Endothelial cell of umbilical vein (primary cell): ENCODE results near the gene FBXO48. TPM values are rescaled to one million over a fixed set of nuclear protein-coding genes. Genes with fewer than 3 reads are reported as not detected.

Source experiments
- BruUV-seq: library from RNA; stranded (reverse); fragments of 400-500 nt; replicated peaks from 2 replicates; lab custom pipeline; 2021; lab: Mats Ljungman, UMichigan
- CTCF ChIA-PET: fragments of 300-600, 350-600 bp; sonication (Branson Sonifier 250); formaldehyde crosslinking; loops from one replicate; lab custom pipeline; 2021; ENCODE audit warnings: antibody characterized with exemption, inconsistent platforms; lab: Charles Lee
- POLR2A ChIA-PET: fragments of 300-600, 350-600 bp; sonication (Branson Sonifier 250); formaldehyde crosslinking; loops from one replicate; lab custom pipeline; 2021; ENCODE audit warnings: antibody characterized with exemption, inconsistent platforms; lab: Charles Lee
- DNase-seq: peaks from one replicate; pipeline ENCODE4 v3.0.0-alpha.2; 2011; ENCODE audit warnings: low read depth, low spot score
- FAIRE-seq: peaks from 2 replicates; lab custom pipeline; 2011; peaks lifted over from hg19 to GRCh38; lab: Jason Lieb, UNC
- H2AFZ ChIP-seq: 2 replicates; pipeline ENCODE4 v1.6.0; 2012; ENCODE audit warnings: low read depth, low read length, control low read depth, inconsistent platforms
- H3K27ac ChIP-seq: 2 replicates; pipeline ENCODE4 v1.5.1; 2011; ENCODE audit warnings: low read depth, mild to moderate bottlenecking, control low read depth, low read length, moderate library complexity; ENCODE audit not compliant: insufficient read depth
- H3K27me3 ChIP-seq, 2 experiments: 2 replicates each; pipeline versions ENCODE4 v1.6.0 to v1.6.1; 2011; ENCODE audit warnings: low read length in 2 of 2, mixed read lengths in 1 of 2; ENCODE audit not compliant: control insufficient read depth in 2 of 2, insufficient read depth in 2 of 2
- H3K36me3 ChIP-seq, 2 experiments: 2 replicates in 1 of 2; 3 replicates in 1 of 2; pipeline ENCODE4 v1.5.1; 2011; ENCODE audit warnings: low read length in 2 of 2, mild to moderate bottlenecking in 1 of 2, moderate library complexity in 1 of 2; ENCODE audit not compliant: control insufficient read depth in 2 of 2, insufficient read depth in 2 of 2; ENCODE audit errors: extremely low read depth in 1 of 2
- H3K4me1 ChIP-seq: 3 replicates; pipeline ENCODE4 v1.5.1; 2011; ENCODE audit warnings: mild to moderate bottlenecking, low read length; ENCODE audit not compliant: control insufficient read depth, insufficient read depth; ENCODE audit errors: extremely low read depth
- H3K4me2 ChIP-seq: 2 replicates; pipeline ENCODE4 v1.6.1; 2011; ENCODE audit warnings: low read length, control low read depth, mixed read lengths; ENCODE audit not compliant: insufficient read depth
- H3K4me3 ChIP-seq, 3 experiments: fragments of 200-600 bp in 1 of 3; sonication (generic), shearing (Covaris generic) in 1 of 3; replicated peaks in 1 of 3; 2 replicates each; pipeline ENCODE4 v1.5.1; 2011 to 2016; ENCODE audit warnings: control low read depth in 3 of 3, low read length in 3 of 3, mild to moderate bottlenecking in 2 of 3, inconsistent platforms in 1 of 3, low read depth in 1 of 3, moderate library complexity in 1 of 3; ENCODE audit not compliant: insufficient read depth in 1 of 3
- H3K79me2 ChIP-seq: 2 replicates; pipeline ENCODE4 v1.6.0; 2012; ENCODE audit warnings: low read length, inconsistent platforms; ENCODE audit not compliant: control insufficient read depth, insufficient read depth
- H3K9ac ChIP-seq: replicated peaks from 2 replicates; pipeline ENCODE3; 2011; ENCODE audit warnings: low read length, control low read depth; ENCODE audit not compliant: insufficient read depth; ENCODE audit errors: extremely low read depth
- H3K9me1 ChIP-seq: replicated peaks from 3 replicates; pipeline ENCODE4 v1.6.0; 2011; ENCODE audit warnings: mild to moderate bottlenecking, low read length; ENCODE audit not compliant: control insufficient read depth, insufficient read depth; ENCODE audit errors: extremely low read depth
- H3K9me3 ChIP-seq: replicated peaks from 2 replicates; pipeline ENCODE4 v1.5.1; 2012; ENCODE audit warnings: low read length, inconsistent platforms; ENCODE audit not compliant: control insufficient read depth, insufficient read depth
- H4K20me1 ChIP-seq: replicated peaks from 2 replicates; pipeline ENCODE3; 2011; ENCODE audit warnings: mild to moderate bottlenecking, low read length; ENCODE audit not compliant: control insufficient read depth, insufficient read depth; ENCODE audit errors: extremely low read depth
- GATA2 ChIP-seq: IDR thresholded peaks from 2 replicates; pipeline ENCODE4 v1.7.0; 2011; ENCODE audit warnings: low read depth, mild to moderate bottlenecking, moderate library complexity, mixed read lengths, low read length; ENCODE audit not compliant: insufficient read length, insufficient read depth
- POLR2A ChIP-seq: IDR thresholded peaks from 2 replicates; pipeline ENCODE4 v1.6.1; 2012; ENCODE audit warnings: low read depth, mild to moderate bottlenecking, control low read depth, low read length
- POLR2AphosphoS5 ChIP-seq: IDR thresholded peaks from 2 replicates; pipeline ENCODE4 v1.6.1; 2012; ENCODE audit warnings: low read depth, mild to moderate bottlenecking, control low read depth, low read length, moderate library complexity; ENCODE audit not compliant: insufficient read depth
- dilution Hi-C: fragments of 300-500 bp; cut with MboI; formaldehyde crosslinking; loops from one replicate; pipeline ENCODE4 v1.15.0; 2019; ENCODE audit warnings: low sequenced_read_pairs; ENCODE audit not compliant: extremely low pct_ligation_motif_present
- intact Hi-C: fragments of 100-400 bp; cut with micrococcal nuclease; formaldehyde crosslinking; loops from one replicate; pipeline ENCODE4 v1.10.0; 2022
- polyA plus RNA-seq, 4 experiments: library from polyadenylated mRNA; depleted of rRNA in 3 of 4; stranded (reverse) in 3 of 4; unstranded in 1 of 4; fragments of >200 nt; gene quantifications; 2 replicates each; pipeline versions ENCODE4 v1.2.1 to v1.2.3, GENCODE V29; 2011 to 2012; ENCODE audit warnings: missing spikeins in 1 of 4
- total RNA-seq: library from RNA; stranded (reverse); gene quantifications from 2 replicates; pipeline ENCODE4 v1.2.3, GENCODE V29; 2021
- TF ChIP-seq, protein P1 (sequence below), 2 donors: IDR thresholded peaks; 1 replicate in 1 of 2; 2 replicates in 1 of 2; pipeline ENCODE4 v1.5.1; 2011; ENCODE audit warnings: low read length in 2 of 2, mild to moderate bottlenecking in 2 of 2, moderate library complexity in 2 of 2, control low read depth in 1 of 2, inconsistent platforms in 1 of 2, low read depth in 1 of 2; ENCODE audit not compliant: insufficient read depth in 1 of 2; ENCODE audit errors: extremely low read depth in 1 of 2

FBXO48 gene
- total and polyA plus RNA-seq, 2 donors (not counting 3 experiments of a cell fraction or from before 2014, with no cell fraction given) = 0.46 to 0.73 TPM

DNA sequence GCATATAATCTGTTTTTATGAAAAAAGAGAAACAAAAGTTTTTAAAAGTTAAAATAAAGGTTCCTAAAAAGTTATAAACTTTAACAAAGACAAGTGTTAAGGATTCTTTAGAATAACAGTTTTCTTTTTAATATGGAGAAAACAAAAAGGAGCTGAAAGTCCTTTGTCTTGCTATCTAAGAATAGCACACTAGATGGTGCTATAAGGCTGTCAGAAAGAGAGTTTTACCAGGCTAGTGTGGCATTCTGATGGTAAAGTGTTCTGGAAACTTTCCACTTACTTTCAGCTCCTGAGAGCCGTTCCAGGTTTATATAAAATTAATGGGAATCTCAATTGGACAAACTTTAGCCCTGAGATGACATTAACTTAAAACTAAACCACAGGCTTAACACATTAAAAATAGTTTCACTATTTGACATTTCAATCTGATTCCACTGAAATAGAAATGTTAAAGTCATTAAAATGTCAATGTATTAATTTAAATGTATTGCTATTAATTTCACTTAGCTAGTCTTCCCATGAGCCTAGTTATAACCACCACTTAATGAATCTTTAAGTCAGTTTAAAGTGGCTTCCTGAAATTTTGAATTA lies 3.7 kb downstream of the FBXO48 start:
- H3K79me2 ChIP-seq = no peaks in the 10 kb centered on the region
- dilution Hi-C loops = no loop called here
- intact Hi-C loops = loop anchor here (1.0 kb wide), 4 partner anchors 132 to 462 kb away; no protein-coding TSS in a partner anchor
- no peak overlapping the region for H3K27ac ChIP-seq
- H3K4me1 ChIP-seq = peaks cover 9% of the 10 kb centered on the region
- no peaks in the 10 kb centered on the region for H3K36me3 ChIP-seq
- FAIRE-seq = peak; percentile 71
- ChIA-PET POLR2A (no interaction called here), CTCF (interaction anchor here (0.6 to 7.5 kb wide), 71 partner anchors 8 to 551 kb away, joined by 3 to 305 read pairs (median 4); no protein-coding TSS in a partner anchor)
- no peaks in the 10 kb centered on the region for H4K20me1 ChIP-seq
- H3K9me3 ChIP-seq = no peaks in the 10 kb centered on the region
- H2AFZ ChIP-seq = no peak overlapping the region
- H3K9me1 ChIP-seq = no peaks in the 10 kb centered on the region
- BruUV-seq = no TSS peak
- no peaks in the 10 kb centered on the region for H3K27me3 ChIP-seq
- H3K4me3 ChIP-seq = no peak overlapping the region
- H3K9ac ChIP-seq = no peak overlapping the region
- no peak overlapping the region for H3K4me2 ChIP-seq
- TF ChIP-seq, protein P1, sequence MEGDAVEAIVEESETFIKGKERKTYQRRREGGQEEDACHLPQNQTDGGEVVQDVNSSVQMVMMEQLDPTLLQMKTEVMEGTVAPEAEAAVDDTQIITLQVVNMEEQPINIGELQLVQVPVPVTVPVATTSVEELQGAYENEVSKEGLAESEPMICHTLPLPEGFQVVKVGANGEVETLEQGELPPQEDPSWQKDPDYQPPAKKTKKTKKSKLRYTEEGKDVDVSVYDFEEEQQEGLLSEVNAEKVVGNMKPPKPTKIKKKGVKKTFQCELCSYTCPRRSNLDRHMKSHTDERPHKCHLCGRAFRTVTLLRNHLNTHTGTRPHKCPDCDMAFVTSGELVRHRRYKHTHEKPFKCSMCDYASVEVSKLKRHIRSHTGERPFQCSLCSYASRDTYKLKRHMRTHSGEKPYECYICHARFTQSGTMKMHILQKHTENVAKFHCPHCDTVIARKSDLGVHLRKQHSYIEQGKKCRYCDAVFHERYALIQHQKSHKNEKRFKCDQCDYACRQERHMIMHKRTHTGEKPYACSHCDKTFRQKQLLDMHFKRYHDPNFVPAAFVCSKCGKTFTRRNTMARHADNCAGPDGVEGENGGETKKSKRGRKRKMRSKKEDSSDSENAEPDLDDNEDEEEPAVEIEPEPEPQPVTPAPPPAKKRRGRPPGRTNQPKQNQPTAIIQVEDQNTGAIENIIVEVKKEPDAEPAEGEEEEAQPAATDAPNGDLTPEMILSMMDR (IDR thresholded peaks at IDR 0.05; ENCODE audit: extremely low read depth in 1 of 2, insufficient read depth in 1 of 2, low read depth in 1 of 2, low read length in 2 of 2) = peak; percentile 52 to 67
- TF ChIP-seq POLR2AphosphoS5 = no peak
- DNase-seq = peak; percentile 75

DNA sequence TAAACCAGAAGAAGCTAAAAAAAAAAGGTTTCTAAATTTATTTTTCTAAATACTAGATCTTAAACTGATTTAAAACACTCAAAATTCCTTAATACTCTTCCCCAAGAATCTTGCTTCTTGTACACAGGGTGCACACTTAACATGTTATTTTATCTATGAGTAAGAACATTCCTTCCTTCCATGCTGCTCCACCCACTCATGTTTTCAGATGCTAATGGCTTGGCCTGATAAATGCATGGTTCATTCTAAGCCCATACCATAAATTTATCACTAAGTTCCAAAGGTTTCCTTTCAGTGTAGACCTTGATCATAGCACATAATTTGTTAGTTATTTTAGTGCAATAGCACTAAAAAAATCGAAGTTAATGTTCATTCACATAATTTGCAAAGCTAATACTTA lies 8.1 kb downstream of the FBXO48 start:
- H3K9me1 ChIP-seq = no peaks in the 10 kb centered on the region
- no peaks in the 10 kb centered on the region for H3K79me2 ChIP-seq
- no peaks in the 10 kb centered on the region for H3K27me3 ChIP-seq
- H3K9me3 ChIP-seq = no peaks in the 10 kb centered on the region
- peak; percentile 13 for DNase-seq
- no peak overlapping the region for H3K4me3 ChIP-seq
- H3K4me2 ChIP-seq = no peak overlapping the region
- H3K36me3 ChIP-seq = no peaks in the 10 kb centered on the region
- no peaks in the 10 kb centered on the region for H4K20me1 ChIP-seq
- intact Hi-C loops = no loop called here
- no peak overlapping the region for H3K27ac ChIP-seq
- ChIA-PET POLR2A (interaction anchor here (0.8 kb wide), 1 partner anchor 9 kb away, joined by 3 read pairs; the partner anchor contains the start of genes APLF and FBXO48), CTCF (interaction anchor here (0.6 to 1.0 kb wide), 3 partner anchors 136 to 263 kb away, joined by 3 to 5 read pairs (median 5); no protein-coding TSS in a partner anchor)
- H3K9ac ChIP-seq = no peak overlapping the region
- no TSS peak for BruUV-seq
- no peak overlapping the region for H2AFZ ChIP-seq
- FAIRE-seq = no peak
- peaks cover 2% of the 10 kb centered on the region for H3K4me1 ChIP-seq
- dilution Hi-C loops = no loop called here
- TF ChIP-seq POLR2A = no peak
- TF ChIP-seq GATA2 = peak; percentile 10
